Measurements from ENCODE around the gene ZNF385A. TPM values are rescaled to one million over a fixed set of nuclear protein-coding genes. Genes with fewer than 3 reads are reported as not detected.

The ZNF385A gene
- total RNA-seq, 1 experiment from 2014 or later = 9.5 TPM

- Mint-ChIP-seq H3K9me3 (ENCODE audit: low read depth, unreplicated experiment) (no peaks in the 10 kb centered on the region), H3K36me3 (ENCODE audit: insufficient read depth, unreplicated experiment) (peaks cover 16% of the 10 kb centered on the region), H3K4me3 (ENCODE audit: low read depth, unreplicated experiment) (peak overlapping the region; percentile 82), H3K4me1 (ENCODE audit: low read depth, unreplicated experiment) (peaks cover 29% of the 10 kb centered on the region), H3K27me3 (ENCODE audit: unreplicated experiment) (peaks cover 22% of the 10 kb centered on the region), H3K27ac (ENCODE audit: unreplicated experiment) (no peak overlapping the region)
- CTCF ChIA-PET = interaction anchor here (1.3 kb wide), 1 partner anchor 18 kb away, joined by 5 read pairs; no protein-coding TSS in a partner anchor
- no TSS peak for BruUV-seq (replicated peaks)
- intact Hi-C loops (cut with micrococcal nuclease; ENCODE audit: unreplicated experiment) = no loop called here
- no peak for TF ChIP-seq CTCF (IDR thresholded peaks at IDR 0.05; ENCODE audit: unreplicated experiment)
- no peak for DNase-seq
Observed at GRCh38 chr12:54417712-54418440, 33.3 kb upstream of the ZNF385A start.

- peaks cover 13% of the 10 kb centered on the region for H3K27me3 Mint-ChIP-seq (ENCODE audit: unreplicated experiment)
- no peak for DNase-seq
- no peak overlapping the region for H3K4me3 Mint-ChIP-seq (ENCODE audit: low read depth, unreplicated experiment)
- no peak overlapping the region for H3K27ac Mint-ChIP-seq (ENCODE audit: unreplicated experiment)
- intact Hi-C loops (cut with micrococcal nuclease; ENCODE audit: unreplicated experiment) = no loop called here
- TF ChIP-seq CTCF (IDR thresholded peaks at IDR 0.05; ENCODE audit: unreplicated experiment) = no peak
- H3K4me1 Mint-ChIP-seq (ENCODE audit: low read depth, unreplicated experiment) = peaks cover 28% of the 10 kb centered on the region
- H3K9me3 Mint-ChIP-seq (ENCODE audit: low read depth, unreplicated experiment) = no peaks in the 10 kb centered on the region
- BruUV-seq (replicated peaks) = TSS peak; percentile 37
- CTCF ChIA-PET = interaction anchor here (1.0 kb wide), 1 partner anchor 17 kb away, joined by 5 read pairs; no protein-coding TSS in a partner anchor
- peaks cover 16% of the 10 kb centered on the region for H3K36me3 Mint-ChIP-seq (ENCODE audit: insufficient read depth, unreplicated experiment)
Observed at GRCh38 chr12:54416687-54417603, 32.4 kb upstream of the ZNF385A start.

GRCh38 chr12:54415221-54415929 lies 30.8 kb upstream of the ZNF385A start:
- intact Hi-C loops (cut with micrococcal nuclease; ENCODE audit: unreplicated experiment) = no loop called here
- Mint-ChIP-seq H3K36me3 (ENCODE audit: insufficient read depth, unreplicated experiment) (peaks cover 16% of the 10 kb centered on the region), H3K9me3 (ENCODE audit: low read depth, unreplicated experiment) (no peaks in the 10 kb centered on the region), H3K4me1 (ENCODE audit: low read depth, unreplicated experiment) (peaks cover 21% of the 10 kb centered on the region), H3K27ac (ENCODE audit: unreplicated experiment) (no peak overlapping the region), H3K4me3 (ENCODE audit: low read depth, unreplicated experiment) (no peak overlapping the region), H3K27me3 (ENCODE audit: unreplicated experiment) (no peaks in the 10 kb centered on the region)
- no peak for TF ChIP-seq CTCF (IDR thresholded peaks at IDR 0.05; ENCODE audit: unreplicated experiment)
- BruUV-seq (replicated peaks) = no TSS peak
- CTCF ChIA-PET = interaction anchor here (0.6 to 1.5 kb wide), 4 partner anchors 12 to 36 kb away, joined by 3 to 4 read pairs (median 3); no protein-coding TSS in a partner anchor
- DNase-seq = no peak
